ENCODE measurements around the gene SLC11A1.

SLC11A1 gene

GRCh38 chr2:218436992-218437391 is 54.9 kb downstream of the SLC11A1 start (continued):
- TF ChIP-seq ZNF704 (tag by site-specific recombination; IDR thresholded peaks at IDR 0.05) (no peak), ZNF174 (tag by site-specific recombination; IDR thresholded peaks at IDR 0.05) (no peak), ZNF423 (tag by site-specific recombination; IDR thresholded peaks at IDR 0.05) (no peak), ZFP41 (tag by site-specific recombination; IDR thresholded peaks at IDR 0.05; ENCODE audit: borderline replicate concordance) (no peak), ZNF544 (tag by site-specific recombination; IDR thresholded peaks at IDR 0.05) (no peak), TCF7L2 (IDR thresholded peaks at IDR 0.05; ENCODE audit: borderline replicate concordance, low read depth, low read length) (no peak)

GRCh38 chr2:218437969-218438368 is 55.9 kb downstream of the SLC11A1 start:
- H3K27ac ChIP-seq (ENCODE audit: extremely low read depth, low read depth, low read length): no peak overlapping the region
- TF ChIP-seq ZNF658 (tag by site-specific recombination; IDR thresholded peaks at IDR 0.05) (no peak), ZNF518A (tag by site-specific recombination; conservative IDR thresholded peaks at IDR 0.05; ENCODE audit: low read depth) (no peak), ZNF670 (tag by site-specific recombination; IDR thresholded peaks at IDR 0.05; ENCODE audit: low read depth) (no peak), SALL2 (tag by site-specific recombination; IDR thresholded peaks at IDR 0.05; ENCODE audit: borderline replicate concordance) (no peak), ZNF544 (tag by site-specific recombination; IDR thresholded peaks at IDR 0.05) (no peak)
- CTCF ChIA-PET: no interaction called here
- no peaks in the 10 kb centered on the region for H3K36me3 ChIP-seq (ENCODE audit: control insufficient read depth in 2 of 2, insufficient read depth in 1 of 2, low read length in 2 of 2)
- no peaks in the 10 kb centered on the region for H3K4me1 ChIP-seq (ENCODE audit: control insufficient read depth, insufficient read depth, low read length)
- H3K4me3 ChIP-seq (ENCODE audit: low read depth, low read length): no peak overlapping the region
- POLR2A ChIA-PET: no interaction called here
- H3K9me3 ChIP-seq (ENCODE audit: control insufficient read depth, insufficient read depth, low read depth, low read length): no peaks in the 10 kb centered on the region

GRCh38 chr2:218438596-218438995 is 56.5 kb downstream of the SLC11A1 start:
- Histone ChIP-seq H3K4me3 (ENCODE audit: low read depth, low read length) (no peak overlapping the region), H3K27ac (ENCODE audit: extremely low read depth, low read depth, low read length) (no peak overlapping the region), H3K36me3 (ENCODE audit: control insufficient read depth in 2 of 2, insufficient read depth in 1 of 2, low read length in 2 of 2) (no peaks in the 10 kb centered on the region), H3K4me1 (ENCODE audit: control insufficient read depth, insufficient read depth, low read length) (no peaks in the 10 kb centered on the region), H3K9me3 (ENCODE audit: control insufficient read depth, insufficient read depth, low read depth, low read length) (no peaks in the 10 kb centered on the region)
- CTCF ChIA-PET: no interaction called here
- no peak for TF ChIP-seq ZNF501 (tag by site-specific recombination; IDR thresholded peaks at IDR 0.05)
- peak; percentile 87 for TF ChIP-seq ZIC2 (tag by site-specific recombination; IDR thresholded peaks at IDR 0.05)
- TF ChIP-seq ZNF433 (tag by site-specific recombination; IDR thresholded peaks at IDR 0.05; ENCODE audit: low read depth): no peak
- POLR2A ChIA-PET: no interaction called here

GRCh38 chr2:218444692-218445357 is 62.8 kb downstream of the SLC11A1 start:
- Histone ChIP-seq H3K4me3 (ENCODE audit: low read depth, low read length) (no peak overlapping the region), H3K9me3 (ENCODE audit: control insufficient read depth, insufficient read depth, low read depth, low read length) (no peaks in the 10 kb centered on the region), H3K36me3 (ENCODE audit: control insufficient read depth in 2 of 2, insufficient read depth in 1 of 2, low read length in 2 of 2) (peaks cover 3 to 33% of the 10 kb centered on the region in 2 experiments; a peak in 2 of 3 replicates), H3K27ac (ENCODE audit: extremely low read depth, low read depth, low read length) (no peak overlapping the region), H3K4me1 (ENCODE audit: control insufficient read depth, insufficient read depth, low read length) (no peaks in the 10 kb centered on the region)
- CTCF ChIA-PET: no interaction called here
- POLR2A ChIA-PET: no interaction called here
- TF ChIP-seq BCL11B (tag by site-specific recombination; IDR thresholded peaks at IDR 0.05; ENCODE audit: low read depth): no peak
